ENCODE data around the gene ANGPTL7. TPM values are rescaled to one million over a fixed set of nuclear protein-coding genes. Genes with fewer than 3 reads are reported as not detected.

Gene ANGPTL7
- total RNA-seq, 1 donor from 2014 or later = not detected

GRCh38 chr1:11245248-11245647 is 56.1 kb downstream of the ANGPTL7 start:
- no peaks in the 10 kb centered on the region for H3K27me3 Mint-ChIP-seq
- no peak for ATAC-seq (ENCODE audit: low read depth)
- no peaks in the 10 kb centered on the region for H3K9me3 Mint-ChIP-seq
- no peak for TF ChIP-seq CTCF (IDR thresholded peaks at IDR 0.05)
- H3K27ac Mint-ChIP-seq = no peak overlapping the region
- ChIA-PET POLR2A (interaction anchor here (0.6 kb wide), 1 partner anchor 1589 kb away, joined by 8 read pairs; no protein-coding TSS in a partner anchor), CTCF (interaction anchor here (2.2 kb wide), 1 partner anchor 397 kb away, joined by 9 read pairs; no protein-coding TSS in a partner anchor)
- no peak overlapping the region for H3K4me3 Mint-ChIP-seq
- peaks cover 6% of the 10 kb centered on the region for H3K4me1 Mint-ChIP-seq
- peaks cover 70% of the 10 kb centered on the region for H3K36me3 Mint-ChIP-seq (ENCODE audit: low read depth)
- DNase-seq = no peak
- intact Hi-C loops (cut with micrococcal nuclease) = no loop called here

Other genes starting within 250 kb of the ANGPTL7 start
- gene TARDBP, start 176.7 kb upstream of the ANGPTL7 start, total RNA-seq = 170 and 193 TPM in 2 replicates
- gene MASP2, start 142.1 kb upstream of the ANGPTL7 start, total RNA-seq = not detected in 2 replicates
- gene SRM, start 129.3 kb upstream of the ANGPTL7 start, total RNA-seq = 106 and 119 TPM in 2 replicates
- gene EXOSC10, start 89.5 kb upstream of the ANGPTL7 start, total RNA-seq = 89.3 and 108 TPM in 2 replicates
- gene MTOR, start 73.2 kb downstream of the ANGPTL7 start, total RNA-seq = 49.9 and 55.1 TPM in 2 replicates
- gene UBIAD1, start 83.8 kb downstream of the ANGPTL7 start, total RNA-seq = 23.3 and 27.8 TPM in 2 replicates

All from activated B cell treated with CpG ODN at 0.5 μM for 24 hours (primary cell).